GM21786 (cell line): ENCODE results near the gene TAOK1.
"Not testable (repeated sequence)": the region's sequence is repeated elsewhere in the genome, so short reads cannot be mapped to it uniquely, and the experiment has no call there.

Experiments
- ATAC-seq: cut with Tn5 transposase; IDR thresholded peaks from one replicate; pipeline ENCODE4 v1.9.1; 2021; ENCODE audit not compliant: unreplicated experiment

Gene TAOK1

GRCh38 chr17:29443041-29443739 is 53.0 kb downstream of the TAOK1 start:
- no peak for ATAC-seq

- ATAC-seq = no peak
Measured at GRCh38 chr17:29444589-29444988, 54.4 kb downstream of the TAOK1 start.

GRCh38 chr17:29445844-29446243 is 55.7 kb downstream of the TAOK1 start:
- no peak for ATAC-seq

- ATAC-seq = no peak
Measured at GRCh38 chr17:29449865-29450671, 59.9 kb downstream of the TAOK1 start.

- ATAC-seq = no peak
Measured at GRCh38 chr17:29451121-29451742, 61.1 kb downstream of the TAOK1 start.

- no peak for ATAC-seq
Measured at GRCh38 chr17:29458066-29458465, 67.9 kb downstream of the TAOK1 start.

- ATAC-seq = no peak
Measured at GRCh38 chr17:29461483-29462206, 71.5 kb downstream of the TAOK1 start.

- no peak for ATAC-seq
Measured at GRCh38 chr17:29469276-29469675, 79.1 kb downstream of the TAOK1 start.

- ATAC-seq = not testable (repeated sequence)
Measured at GRCh38 chr17:29473437-29473836, 83.3 kb downstream of the TAOK1 start.

- no peak for ATAC-seq
Measured at GRCh38 chr17:29474297-29474696, 84.1 kb downstream of the TAOK1 start.

- ATAC-seq = no peak
Measured at GRCh38 chr17:29475891-29476290, 85.7 kb downstream of the TAOK1 start.

GRCh38 chr17:29480249-29480928 is 90.2 kb downstream of the TAOK1 start:
- ATAC-seq = not testable (repeated sequence)

GRCh38 chr17:29483503-29483902 is 93.3 kb downstream of the TAOK1 start:
- ATAC-seq = no peak

- ATAC-seq = no peak
Measured at GRCh38 chr17:29495011-29495410, 104.8 kb downstream of the TAOK1 start.

- no peak for ATAC-seq
Measured at GRCh38 chr17:29504711-29505110, 114.5 kb downstream of the TAOK1 start.

- no peak for ATAC-seq
Measured at GRCh38 chr17:29505836-29506235, 115.7 kb downstream of the TAOK1 start.

GRCh38 chr17:29510953-29511352 is 120.8 kb downstream of the TAOK1 start:
- ATAC-seq = no peak

- ATAC-seq = no peak
Measured at GRCh38 chr17:29514792-29515191, 124.6 kb downstream of the TAOK1 start.

- no peak for ATAC-seq
Measured at GRCh38 chr17:29518359-29518758, 128.2 kb downstream of the TAOK1 start.

GRCh38 chr17:29524692-29525091 is 134.5 kb downstream of the TAOK1 start:
- no peak for ATAC-seq

- ATAC-seq = no peak
Measured at GRCh38 chr17:29526322-29526721, 136.2 kb downstream of the TAOK1 start.
